DND-41 (cell line): ENCODE results near the gene PIKFYVE.

Experiments
- ATAC-seq: fragments of 200-7000 bp; cut with Tn5 transposase; 3 replicates; pipeline ENCODE4 v1.9.1; 2021; ENCODE audit warnings: low read depth; ENCODE audit not compliant: insufficient read depth
- DNase-seq: peaks from one replicate; pipeline ENCODE4 v3.0.0-alpha.2; 2020
- H2AFZ ChIP-seq: 2 replicates; pipeline ENCODE4 v1.6.0; 2012; ENCODE audit warnings: low read depth, low read length
- H3K27ac ChIP-seq: 2 replicates; pipeline ENCODE4 v1.5.1; 2012; ENCODE audit warnings: low read length, inconsistent platforms
- H3K27me3 ChIP-seq: fragments of 200-600 bp; sonication (generic); 2 replicates; pipeline ENCODE4 v1.6.0; 2012; ENCODE audit warnings: low read length, mild to moderate bottlenecking, inconsistent platforms; ENCODE audit not compliant: insufficient read depth, poor library complexity
- H3K36me3 ChIP-seq: 2 replicates; pipeline ENCODE4 v1.5.1; 2012; ENCODE audit warnings: low read length, inconsistent platforms; ENCODE audit not compliant: insufficient read depth
- H3K4me1 ChIP-seq: 2 replicates; pipeline ENCODE4 v1.5.1; 2012; ENCODE audit warnings: mild to moderate bottlenecking, low read length; ENCODE audit not compliant: insufficient read depth
- H3K4me2 ChIP-seq: 2 replicates; pipeline ENCODE4 v1.6.0; 2012; ENCODE audit warnings: mild to moderate bottlenecking, moderate library complexity, low read length, inconsistent platforms; ENCODE audit not compliant: insufficient read depth
- H3K4me3 ChIP-seq, 2 experiments: fragments of 200-600 bp in 1 of 2; shearing (Covaris generic) in 1 of 2; 2 replicates each; pipeline ENCODE4 v1.5.1; 2012 to 2016; ENCODE audit warnings: inconsistent platforms in 2 of 2, low read length in 2 of 2, mild to moderate bottlenecking in 2 of 2, low read depth in 1 of 2, moderate library complexity in 1 of 2
- H3K79me2 ChIP-seq: 2 replicates; pipeline ENCODE4 v1.6.0; 2012; ENCODE audit warnings: low read length, inconsistent platforms; ENCODE audit not compliant: insufficient read depth
- H3K9ac ChIP-seq: 2 replicates; pipeline ENCODE4 v1.6.0; 2012; ENCODE audit warnings: low read depth, mild to moderate bottlenecking, inconsistent platforms, low read length, moderate library complexity
- H3K9me3 ChIP-seq: 2 replicates; pipeline ENCODE4 v1.5.1; 2012; ENCODE audit warnings: low read length, moderate library complexity, mild to moderate bottlenecking, inconsistent platforms; ENCODE audit not compliant: insufficient read depth, severe bottlenecking
- H4K20me1 ChIP-seq: 2 replicates; pipeline ENCODE4 v1.6.0; 2012; ENCODE audit warnings: low read length; ENCODE audit not compliant: insufficient read depth
- EZH2 ChIP-seq: IDR thresholded peaks from 3 replicates; pipeline ENCODE4 v1.6.1; 2012; ENCODE audit warnings: borderline replicate concordance, low read depth, mild to moderate bottlenecking, moderate library complexity, low read length, inconsistent platforms; ENCODE audit not compliant: severe bottlenecking
- TF ChIP-seq, protein P1 (sequence below): IDR thresholded peaks from 2 replicates; pipeline ENCODE4 v1.5.1; 2012; ENCODE audit warnings: borderline replicate concordance, low read length, moderate library complexity, mild to moderate bottlenecking; ENCODE audit not compliant: poor library complexity, severe bottlenecking; ENCODE audit errors: extremely low read depth

Gene PIKFYVE

DNA sequence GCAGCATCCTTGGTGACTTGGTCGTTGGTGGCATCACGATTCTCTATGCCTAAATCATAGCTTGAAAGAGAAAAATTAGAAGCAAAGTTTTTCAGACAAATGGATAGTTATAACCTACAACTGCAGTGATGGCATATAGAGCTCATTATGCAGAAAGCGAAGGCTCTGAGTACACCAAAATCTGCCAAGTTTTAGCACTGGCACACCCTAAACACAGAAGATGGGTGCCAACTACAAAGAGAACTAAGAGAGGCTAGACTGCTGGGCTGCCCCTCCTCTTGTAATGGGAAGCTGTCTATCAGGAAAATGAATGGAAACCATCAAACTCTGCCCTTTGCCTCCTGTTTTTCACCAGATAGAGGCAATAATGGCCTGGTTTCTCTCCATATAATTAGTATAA is 17.5 kb upstream of the PIKFYVE start:
- Histone ChIP-seq H2AFZ (no peak overlapping the region), H3K4me2 (no peak overlapping the region), H3K4me1 (peaks cover 23% of the 10 kb centered on the region), H3K4me3 (no peak overlapping the region), H4K20me1 (peaks cover 9% of the 10 kb centered on the region; the same call in 1 of the 2 replicates), H3K27ac (no peak overlapping the region), H3K27me3 (no peaks in the 10 kb centered on the region), H3K9ac (no peak overlapping the region), H3K79me2 (peaks cover 22% of the 10 kb centered on the region), H3K9me3 (no peaks in the 10 kb centered on the region), H3K36me3 (peaks cover 96% of the 10 kb centered on the region)
- no peak for ATAC-seq
- DNase-seq: no peak
- TF ChIP-seq EZH2: no peak
- TF ChIP-seq, protein P1, sequence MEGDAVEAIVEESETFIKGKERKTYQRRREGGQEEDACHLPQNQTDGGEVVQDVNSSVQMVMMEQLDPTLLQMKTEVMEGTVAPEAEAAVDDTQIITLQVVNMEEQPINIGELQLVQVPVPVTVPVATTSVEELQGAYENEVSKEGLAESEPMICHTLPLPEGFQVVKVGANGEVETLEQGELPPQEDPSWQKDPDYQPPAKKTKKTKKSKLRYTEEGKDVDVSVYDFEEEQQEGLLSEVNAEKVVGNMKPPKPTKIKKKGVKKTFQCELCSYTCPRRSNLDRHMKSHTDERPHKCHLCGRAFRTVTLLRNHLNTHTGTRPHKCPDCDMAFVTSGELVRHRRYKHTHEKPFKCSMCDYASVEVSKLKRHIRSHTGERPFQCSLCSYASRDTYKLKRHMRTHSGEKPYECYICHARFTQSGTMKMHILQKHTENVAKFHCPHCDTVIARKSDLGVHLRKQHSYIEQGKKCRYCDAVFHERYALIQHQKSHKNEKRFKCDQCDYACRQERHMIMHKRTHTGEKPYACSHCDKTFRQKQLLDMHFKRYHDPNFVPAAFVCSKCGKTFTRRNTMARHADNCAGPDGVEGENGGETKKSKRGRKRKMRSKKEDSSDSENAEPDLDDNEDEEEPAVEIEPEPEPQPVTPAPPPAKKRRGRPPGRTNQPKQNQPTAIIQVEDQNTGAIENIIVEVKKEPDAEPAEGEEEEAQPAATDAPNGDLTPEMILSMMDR: no peak

DNA sequence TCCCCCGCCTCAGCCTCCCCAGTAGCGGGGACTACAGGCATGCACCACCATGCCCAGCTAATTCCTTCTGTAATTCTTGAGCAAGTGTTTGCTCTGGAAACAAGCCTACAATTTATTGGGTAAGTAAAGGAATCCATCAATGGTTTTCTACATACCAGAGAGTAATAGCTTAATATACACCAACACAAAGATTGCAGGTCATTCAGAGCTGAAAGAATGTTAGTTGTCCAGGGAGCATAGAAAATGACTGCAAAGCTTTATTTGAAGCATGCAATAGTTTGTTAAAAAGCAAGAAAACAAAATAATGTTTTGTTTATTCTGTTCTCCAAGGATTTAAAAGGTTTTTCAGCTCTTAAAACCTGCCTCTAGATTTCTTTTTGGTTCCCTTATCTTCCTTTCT is 16.8 kb upstream of the PIKFYVE start:
- peaks cover 29% of the 10 kb centered on the region for H3K4me1 ChIP-seq
- ATAC-seq: no peak

DNA sequence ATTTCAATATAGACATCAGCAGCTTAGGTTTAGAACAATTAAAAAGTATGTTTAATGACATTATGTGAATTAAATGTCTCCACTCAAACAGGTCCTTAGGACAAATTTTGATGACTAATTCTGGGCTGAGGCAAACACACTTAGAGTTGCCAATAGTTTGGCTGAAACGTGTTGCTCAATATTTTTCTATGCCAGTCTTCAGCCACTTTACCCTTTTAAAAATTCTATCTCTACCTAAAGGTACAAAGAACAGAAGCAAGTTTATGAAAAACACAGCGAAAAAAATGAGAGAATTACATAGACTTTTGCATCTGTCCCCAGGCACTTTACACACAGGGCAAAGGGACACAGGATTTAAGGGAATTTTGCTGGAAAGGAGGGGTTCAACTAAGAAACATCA is 15.7 kb upstream of the PIKFYVE start:
- Histone ChIP-seq H3K4me3 (no peak overlapping the region), H4K20me1 (peaks cover 14% of the 10 kb centered on the region), H2AFZ (no peak overlapping the region), H3K4me1 (peaks cover 30% of the 10 kb centered on the region), H3K27me3 (no peaks in the 10 kb centered on the region), H3K79me2 (peaks cover 34% of the 10 kb centered on the region), H3K9ac (no peak overlapping the region), H3K27ac (no peak overlapping the region), H3K9me3 (no peaks in the 10 kb centered on the region), H3K36me3 (peaks cover 82% of the 10 kb centered on the region), H3K4me2 (no peak overlapping the region)
- DNase-seq: no peak
- TF ChIP-seq, protein P1: no peak
- TF ChIP-seq EZH2: no peak
- ATAC-seq: no peak

More for the DNA sequence above, 16.8 kb upstream of the PIKFYVE start:
- Histone ChIP-seq H3K36me3 (peaks cover 93% of the 10 kb centered on the region), H3K79me2 (peaks cover 28% of the 10 kb centered on the region), H2AFZ (no peak overlapping the region), H3K27ac (no peak overlapping the region), H3K4me3 (no peak overlapping the region), H3K4me2 (no peak overlapping the region), H4K20me1 (peaks cover 14% of the 10 kb centered on the region), H3K27me3 (no peaks in the 10 kb centered on the region), H3K9ac (no peak overlapping the region), H3K9me3 (no peaks in the 10 kb centered on the region)
- TF ChIP-seq, protein P1: no peak
- TF ChIP-seq EZH2: no peak
- DNase-seq: no peak

DNA sequence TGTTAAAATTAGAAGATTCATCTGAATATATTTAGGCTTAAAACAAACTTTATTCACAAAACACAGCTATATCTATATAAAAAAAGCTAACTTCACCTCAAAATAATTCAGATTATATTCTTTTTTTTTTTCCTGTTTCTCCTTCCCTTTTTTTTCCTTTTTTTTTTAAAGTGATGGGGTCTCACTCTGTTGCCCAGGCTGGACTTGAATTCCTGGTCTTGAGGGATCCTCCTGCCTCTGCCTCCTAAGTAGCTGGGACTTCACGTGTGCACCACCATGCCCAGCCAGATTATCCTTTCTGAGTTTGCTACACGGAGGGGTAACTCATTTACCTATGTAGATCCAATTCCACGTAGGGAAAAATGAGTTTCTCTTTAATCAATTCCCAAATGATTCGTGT is 15.0 kb upstream of the PIKFYVE start:
- Histone ChIP-seq H4K20me1 (peaks cover 14% of the 10 kb centered on the region), H3K27me3 (no peaks in the 10 kb centered on the region), H3K4me3 (no peak overlapping the region), H3K79me2 (peaks cover 34% of the 10 kb centered on the region), H3K36me3 (peaks cover 76% of the 10 kb centered on the region), H3K4me2 (no peak overlapping the region), H3K27ac (no peak overlapping the region), H3K9ac (no peak overlapping the region; the same call in 1 of the 2 replicates), H2AFZ (no peak overlapping the region), H3K4me1 (peaks cover 36% of the 10 kb centered on the region), H3K9me3 (no peaks in the 10 kb centered on the region)
- TF ChIP-seq, protein P1: no peak
- TF ChIP-seq EZH2: no peak
- DNase-seq (no peak), ATAC-seq (no peak)
